ENCODE results near the gene FYN. TPM values are rescaled to one million over a fixed set of nuclear protein-coding genes. Genes with fewer than 3 reads are reported as not detected.

FYN gene
- total and polyA plus RNA-seq, 9 of the 15 experiments (the other 6 are each of a cell fraction or from before 2014, with no cell fraction given): 2.9 to 22.1 (median 11.4) TPM

- no peak for TF ChIP-seq ZNF318 (IDR thresholded peaks at IDR 0.05; ENCODE audit: borderline replicate concordance in 1 of 2, low read depth in 1 of 2)
- no peak for TF ChIP-seq ZNF280B (CRISPR knock-in tag; IDR thresholded peaks at IDR 0.05)
- TF ChIP-seq SIN3A (IDR thresholded peaks at IDR 0.05; ENCODE audit: borderline replicate concordance in 2 of 2, control insufficient read depth in 1 of 2, low read depth in 2 of 2, low read length in 2 of 2): no peak
These were observed 152.2 kb downstream of the FYN start (continued) for GRCh38 chr6:111720931-111721496.

Measured in K562 (cell line).